Ishikawa (cell line): ENCODE measurements around the gene CST9L.

ENCODE experiments used
- CEBPB ChIP-seq: IDR thresholded peaks from 2 replicates; pipeline ENCODE4 v1.6.1; 2012
- CREB1 ChIP-seq: IDR thresholded peaks from 2 replicates; pipeline ENCODE4 v1.6.1; 2012; ENCODE audit warnings: low read depth
- EGR1 ChIP-seq: IDR thresholded peaks from 2 replicates; pipeline ENCODE4 v1.6.1; 2012
- EP300 ChIP-seq: IDR thresholded peaks from 2 replicates; pipeline ENCODE4 v1.6.1; 2012; ENCODE audit warnings: borderline replicate concordance
- FOXM1 ChIP-seq: IDR thresholded peaks from 2 replicates; pipeline ENCODE4 v1.6.1; 2012; ENCODE audit warnings: low read depth, borderline replicate concordance
- NFIC ChIP-seq: IDR thresholded peaks from 2 replicates; pipeline ENCODE4 v1.6.1; 2012
- RAD21 ChIP-seq: IDR thresholded peaks from 2 replicates; pipeline ENCODE4 v1.6.1; 2012; ENCODE audit warnings: low read depth
- REST ChIP-seq: IDR thresholded peaks from 2 replicates; pipeline ENCODE4 v1.6.1; 2012; ENCODE audit warnings: low read depth, mild to moderate bottlenecking
- TAF1 ChIP-seq: IDR thresholded peaks from 2 replicates; pipeline ENCODE4 v1.6.1; 2012; ENCODE audit warnings: low read depth, mild to moderate bottlenecking
- TCF12 ChIP-seq: IDR thresholded peaks from 2 replicates; pipeline ENCODE4 v1.6.1; 2012; ENCODE audit warnings: low read depth
- TEAD4 ChIP-seq: IDR thresholded peaks from 2 replicates; pipeline ENCODE4 v1.6.1; 2012
- USF1 ChIP-seq: IDR thresholded peaks from 2 replicates; pipeline ENCODE4 v1.6.1; 2012
- YY1 ChIP-seq: IDR thresholded peaks from 2 replicates; pipeline ENCODE4 v1.6.1; 2012; ENCODE audit warnings: low read depth
- ZBTB7A ChIP-seq: IDR thresholded peaks from 2 replicates; pipeline ENCODE4 v1.6.1; 2012; ENCODE audit warnings: low read depth
- TF ChIP-seq, protein P1 (sequence below): IDR thresholded peaks from 2 replicates; pipeline ENCODE4 v1.6.1; 2012

Gene CST9L, protein sequence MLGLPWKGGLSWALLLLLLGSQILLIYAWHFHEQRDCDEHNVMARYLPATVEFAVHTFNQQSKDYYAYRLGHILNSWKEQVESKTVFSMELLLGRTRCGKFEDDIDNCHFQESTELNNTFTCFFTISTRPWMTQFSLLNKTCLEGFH

GRCh38 chr20:23568320-23568970, at the start of gene CST9L:
TSS of gene CST9L (minus strand) at chr20:23568484. CDS start at chr20:23568450, 34 bp downstream.
- TF ChIP-seq NFIC (no peak), USF1 (no peak), CREB1 (no peak), ZBTB7A (no peak), CEBPB (no peak), TAF1 (no peak), EP300 (no peak), FOXM1 (no peak), TEAD4 (no peak), YY1 (no peak)
- TF ChIP-seq, protein P1, sequence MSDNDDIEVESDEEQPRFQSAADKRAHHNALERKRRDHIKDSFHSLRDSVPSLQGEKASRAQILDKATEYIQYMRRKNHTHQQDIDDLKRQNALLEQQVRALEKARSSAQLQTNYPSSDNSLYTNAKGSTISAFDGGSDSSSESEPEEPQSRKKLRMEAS = no peak

- TF ChIP-seq ZBTB7A = no peak
- TF ChIP-seq TCF12 = no peak
- TF ChIP-seq, protein P1 = no peak
- no peak for TF ChIP-seq TAF1
- no peak for TF ChIP-seq FOXM1
These were observed 45.9 kb upstream of the CST9L start for GRCh38 chr20:23614163-23614562.

GRCh38 chr20:23613676-23614075, 45.4 kb upstream of the CST9L start:
- TF ChIP-seq REST = no peak
- TF ChIP-seq CEBPB = no peak
- TF ChIP-seq USF1 = no peak
- TF ChIP-seq, protein P1 = no peak
- no peak for TF ChIP-seq CREB1
- no peak for TF ChIP-seq EP300
- no peak for TF ChIP-seq TAF1
- TF ChIP-seq ZBTB7A = no peak
- no peak for TF ChIP-seq TEAD4
- TF ChIP-seq RAD21 = no peak
- no peak for TF ChIP-seq EGR1
- no peak for TF ChIP-seq YY1
- TF ChIP-seq TCF12 = no peak
- TF ChIP-seq NFIC = no peak
- TF ChIP-seq FOXM1 = no peak

DNA sequence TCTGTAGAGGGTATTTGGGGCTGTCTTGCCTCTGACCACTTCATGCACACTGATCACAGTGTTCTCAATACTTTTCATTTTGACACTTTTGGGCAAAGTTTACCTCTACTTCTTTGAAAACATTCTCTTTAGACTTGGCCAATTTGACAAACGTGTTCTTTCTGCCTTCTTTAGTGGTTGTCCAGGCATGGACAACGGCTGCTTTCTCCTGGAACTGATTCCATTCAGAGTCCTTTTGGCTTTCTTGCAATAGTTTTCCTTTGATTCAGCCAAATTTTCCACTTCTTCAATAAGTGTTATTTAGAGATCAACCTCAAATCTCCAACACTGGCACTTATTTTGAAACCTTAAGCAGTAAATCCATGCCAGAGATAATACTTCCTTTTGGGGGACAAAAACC, 44.1 kb upstream of the CST9L start:
- TF ChIP-seq REST (no peak), FOXM1 (no peak), NFIC (no peak), CEBPB (no peak), TCF12 (no peak), TEAD4 (no peak), TAF1 (no peak), RAD21 (no peak), CREB1 (no peak), EGR1 (no peak), EP300 (no peak), YY1 (no peak), ZBTB7A (no peak), USF1 (no peak)
- TF ChIP-seq, protein P1 = no peak

- TF ChIP-seq TAF1 = no peak
- TF ChIP-seq TEAD4 = no peak
- TF ChIP-seq TCF12 = no peak
- no peak for TF ChIP-seq CEBPB
- TF ChIP-seq, protein P1 = no peak
- TF ChIP-seq RAD21 = no peak
These were observed 41.3 kb upstream of the CST9L start for GRCh38 chr20:23609486-23610109.
